Kidney (tissue), 14 donors: Measurements from ENCODE around the gene RGS1. TPM values are rescaled to one million over a fixed set of nuclear protein-coding genes. Genes with fewer than 3 reads are reported as not detected.
"Not testable (repeated sequence)": the region's sequence is repeated elsewhere in the genome, so short reads cannot be mapped to it uniquely, and the experiment has no call there.

Experiments
- DNase-seq, 5 donors: peaks; one replicate each; pipeline ENCODE4 v3.0.0-alpha.2; 2013 to 2020
- FAIRE-seq: peaks from 2 replicates; lab custom pipeline; 2012; peaks lifted over from hg19 to GRCh38; lab: Jason Lieb, UNC
- H3K27ac ChIP-seq, 2 donors: one replicate each; pipeline ENCODE4 v1.7.0; 2013; ENCODE audit warnings: low read depth in 2 of 2, low read length in 2 of 2, inconsistent platforms in 1 of 2
- H3K27me3 ChIP-seq: one replicate; pipeline ENCODE4 v1.7.1; 2013; ENCODE audit warnings: low read length, inconsistent platforms; ENCODE audit not compliant: control insufficient read depth, insufficient read depth
- H3K36me3 ChIP-seq, 3 donors: one replicate each; pipeline versions ENCODE4 v1.7.0 to v1.7.1; 2013; ENCODE audit warnings: low read length in 3 of 3, control low read depth in 1 of 3, inconsistent platforms in 1 of 3; ENCODE audit not compliant: insufficient read depth in 3 of 3, control insufficient read depth in 2 of 3
- H3K4me1 ChIP-seq, 3 donors: one replicate each; pipeline versions ENCODE4 v1.7.0 to v1.7.1; 2013; ENCODE audit warnings: low read length in 3 of 3, inconsistent platforms in 1 of 3, low read depth in 1 of 3; ENCODE audit not compliant: control insufficient read depth in 2 of 3, insufficient read depth in 2 of 3
- H3K4me3 ChIP-seq, 3 donors: one replicate each; pipeline versions ENCODE4 v1.7.0 to v1.8.1; 2013; ENCODE audit warnings: low read length in 3 of 3, control low read depth in 1 of 3, inconsistent platforms in 1 of 3
- H3K9ac ChIP-seq, 3 donors: one replicate each; pipeline versions ENCODE4 v1.7.0 to v1.7.1; 2013; ENCODE audit warnings: low read length in 3 of 3, control low read depth in 1 of 3, inconsistent platforms in 1 of 3
- H3K9me3 ChIP-seq, 3 donors: one replicate each; pipeline versions ENCODE4 v1.7.0 to v1.7.1; 2013; ENCODE audit warnings: low read length in 3 of 3, control low read depth in 1 of 3, inconsistent platforms in 1 of 3; ENCODE audit not compliant: control insufficient read depth in 2 of 3, insufficient read depth in 1 of 3
- intact Hi-C: fragments of 100-400 bp; cut with DNase I; formaldehyde crosslinking; loops from one replicate; pipeline ENCODE4 v1.11.1; 2022
- polyA plus RNA-seq: library from polyadenylated mRNA; stranded (reverse); fragments of 350-450 nt; fragmentation: Illumina TruSeq; extraction: RNeasy Lipid Tissue Mini Kit (QIAGEN cat#74804); gene quantifications from one replicate; pipeline ENCODE4 v1.2.3, GENCODE V29; 2014; ENCODE audit warnings: low read depth, low replicate concordance; ENCODE audit not compliant: insufficient read depth
- total RNA-seq: library from RNA; stranded (reverse); fragmentation: NEBNext Ultra II Directional; extraction: Animal tissue kit (Norgen Biotek cat#: 25700); gene quantifications from one replicate; pipeline ENCODE4 v1.2.1, GENCODE V29; 2021
- TF ChIP-seq, protein P1 (sequence below): IDR thresholded peaks from 3 replicates; pipeline ENCODE4 v1.5.1; 2012; ENCODE audit warnings: mild to moderate bottlenecking, moderate library complexity, borderline replicate concordance; ENCODE audit not compliant: insufficient read depth; ENCODE audit errors: extremely low read depth
- donor health status: control.
- donor health status: control.
- donor health status: control.
- donor health status: control.
- donor health status: control.
- donor health status: DM: yes; HTN: yes; CAD: no.
- donor health status: Normal renal cell carcinoma (clear cell type).

The RGS1 gene
- total and polyA plus RNA-seq, 2 donors from 2014 or later: 5.0 to 50.2 TPM

DNA sequence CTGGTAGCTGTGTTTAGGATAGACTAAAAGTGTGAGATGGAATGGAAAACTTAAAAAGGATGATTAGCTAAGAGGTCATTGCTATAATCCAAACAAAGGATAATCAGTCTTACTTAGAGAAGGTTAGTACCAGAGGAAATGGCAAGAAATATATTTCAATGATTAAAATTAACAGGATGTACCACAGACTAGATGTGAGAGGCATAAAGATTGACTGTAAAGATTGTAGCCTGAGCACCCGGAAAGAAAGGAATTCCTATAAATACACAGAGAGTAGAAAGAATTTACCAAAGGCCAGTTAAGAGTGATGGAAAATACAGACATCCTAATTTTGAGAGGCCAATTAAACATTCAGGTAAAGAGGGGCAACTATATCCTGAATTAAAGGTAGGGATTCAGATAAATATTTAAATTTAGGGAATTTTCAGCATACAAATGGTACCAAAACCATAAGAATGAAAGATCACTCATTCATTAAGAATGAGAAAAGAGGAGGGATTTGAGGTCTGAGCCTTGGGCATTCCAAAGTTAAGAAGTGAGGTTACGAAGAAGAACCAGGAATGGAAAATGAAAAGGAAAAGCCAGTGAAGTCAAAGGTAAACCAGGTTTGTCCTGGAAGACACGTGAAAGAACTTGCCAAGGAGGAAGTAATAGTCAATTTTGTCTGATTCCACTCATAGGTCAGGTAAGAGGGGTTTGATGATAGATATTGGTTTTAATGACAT is 46.4 kb upstream of the RGS1 start:
- intact Hi-C loops: no loop called here
- DNase-seq: no peak
- H3K9me3 ChIP-seq: no peaks in the 10 kb centered on the region
- no peak overlapping the region for H3K9ac ChIP-seq
- no peaks in the 10 kb centered on the region for H3K36me3 ChIP-seq
- H3K27me3 ChIP-seq: no peaks in the 10 kb centered on the region
- H3K4me3 ChIP-seq: no peak overlapping the region
- H3K27ac ChIP-seq: no peak overlapping the region
- TF ChIP-seq, protein P1, sequence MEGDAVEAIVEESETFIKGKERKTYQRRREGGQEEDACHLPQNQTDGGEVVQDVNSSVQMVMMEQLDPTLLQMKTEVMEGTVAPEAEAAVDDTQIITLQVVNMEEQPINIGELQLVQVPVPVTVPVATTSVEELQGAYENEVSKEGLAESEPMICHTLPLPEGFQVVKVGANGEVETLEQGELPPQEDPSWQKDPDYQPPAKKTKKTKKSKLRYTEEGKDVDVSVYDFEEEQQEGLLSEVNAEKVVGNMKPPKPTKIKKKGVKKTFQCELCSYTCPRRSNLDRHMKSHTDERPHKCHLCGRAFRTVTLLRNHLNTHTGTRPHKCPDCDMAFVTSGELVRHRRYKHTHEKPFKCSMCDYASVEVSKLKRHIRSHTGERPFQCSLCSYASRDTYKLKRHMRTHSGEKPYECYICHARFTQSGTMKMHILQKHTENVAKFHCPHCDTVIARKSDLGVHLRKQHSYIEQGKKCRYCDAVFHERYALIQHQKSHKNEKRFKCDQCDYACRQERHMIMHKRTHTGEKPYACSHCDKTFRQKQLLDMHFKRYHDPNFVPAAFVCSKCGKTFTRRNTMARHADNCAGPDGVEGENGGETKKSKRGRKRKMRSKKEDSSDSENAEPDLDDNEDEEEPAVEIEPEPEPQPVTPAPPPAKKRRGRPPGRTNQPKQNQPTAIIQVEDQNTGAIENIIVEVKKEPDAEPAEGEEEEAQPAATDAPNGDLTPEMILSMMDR: no peak
- FAIRE-seq: no peak
- no peaks in the 10 kb centered on the region for H3K4me1 ChIP-seq

DNA sequence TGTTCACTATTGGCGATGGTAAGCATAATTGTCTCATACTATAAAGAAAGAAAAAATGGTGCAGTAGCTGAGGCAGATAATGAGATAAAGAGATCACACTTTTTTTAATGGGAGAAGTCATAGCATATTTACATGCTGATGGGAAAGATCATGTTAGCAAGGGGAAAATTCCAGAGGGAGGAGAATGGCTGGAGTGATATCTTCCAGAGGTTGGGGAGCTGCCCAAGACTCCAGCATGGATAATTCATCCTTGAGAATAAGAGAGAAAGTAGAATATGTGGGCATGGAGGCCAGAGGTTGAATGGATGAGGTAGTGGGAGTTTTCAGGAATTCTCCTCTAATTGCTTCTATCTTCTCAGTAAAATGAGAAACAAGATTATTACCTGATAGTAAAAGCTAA is 45.8 kb upstream of the RGS1 start:
- FAIRE-seq (no peak), DNase-seq (no peak)
- Histone ChIP-seq H3K4me1 (no peaks in the 10 kb centered on the region), H3K36me3 (no peaks in the 10 kb centered on the region), H3K4me3 (no peak overlapping the region), H3K9me3 (no peaks in the 10 kb centered on the region), H3K27ac (no peak overlapping the region), H3K9ac (no peak overlapping the region), H3K27me3 (no peaks in the 10 kb centered on the region)
- intact Hi-C loops: no loop called here
- TF ChIP-seq, protein P1: no peak

DNA sequence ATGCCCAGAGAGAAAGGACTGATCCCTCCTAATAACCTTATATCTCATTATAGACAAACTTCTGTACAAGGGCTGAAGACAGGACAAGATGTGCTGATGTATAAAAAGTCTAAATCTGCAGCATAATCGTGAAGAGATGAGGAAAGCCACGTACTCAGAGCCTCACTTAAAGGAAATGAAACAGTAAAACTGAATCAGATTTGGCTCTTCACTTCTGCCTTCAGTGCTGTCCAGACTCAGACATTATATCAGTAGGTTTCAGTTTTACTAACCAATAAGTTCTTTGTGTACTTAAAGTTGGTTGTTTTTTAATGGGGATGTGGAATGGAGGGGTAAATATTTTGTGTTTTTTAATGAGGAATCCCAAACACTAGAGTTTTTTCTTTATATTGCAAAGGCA is 45.3 kb upstream of the RGS1 start:
- intact Hi-C loops: no loop called here
- no peak for DNase-seq
- no peak for FAIRE-seq

DNA sequence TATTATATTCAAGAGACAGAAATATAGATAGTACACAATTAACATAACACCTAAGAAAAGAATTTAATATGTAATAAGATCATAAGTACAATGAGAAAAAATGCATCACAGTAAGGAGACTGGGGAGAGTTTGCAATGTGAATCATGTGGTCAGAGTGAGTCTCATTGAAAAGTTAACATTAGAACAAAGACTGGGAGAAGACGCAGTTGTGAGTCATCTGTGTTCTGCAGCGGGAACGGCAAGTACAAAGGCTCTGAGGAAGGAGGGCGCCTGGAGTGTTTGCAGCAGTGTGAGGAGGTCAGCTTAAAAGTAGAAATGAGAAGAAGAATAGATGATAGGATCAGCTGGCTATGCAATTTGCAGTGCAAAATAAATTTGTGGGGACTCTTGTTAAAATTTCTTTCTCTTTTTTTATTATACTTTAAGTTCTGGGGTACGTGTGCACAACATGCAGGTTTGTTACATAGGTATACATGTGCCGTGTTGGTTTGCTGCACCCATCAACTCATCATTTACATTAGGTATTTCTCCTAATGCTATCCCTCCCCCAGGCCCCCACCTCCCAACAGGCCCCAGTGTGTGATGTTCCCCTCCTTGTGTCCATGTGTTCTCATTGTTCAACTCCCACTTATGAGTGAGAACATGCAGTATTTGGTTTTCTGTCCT is 44.4 kb upstream of the RGS1 start:
- H3K27me3 ChIP-seq, H3K4me1 ChIP-seq, H3K4me3 ChIP-seq, H3K36me3 ChIP-seq, intact Hi-C loops, H3K9me3 ChIP-seq, DNase-seq, H3K9ac ChIP-seq, H3K27ac ChIP-seq, FAIRE-seq: not testable (repeated sequence)

More for the DNA sequence above, 45.3 kb upstream of the RGS1 start:
- no peak overlapping the region for H3K9ac ChIP-seq
- H3K9me3 ChIP-seq: no peaks in the 10 kb centered on the region
- TF ChIP-seq, protein P1: no peak
- H3K4me1 ChIP-seq: no peaks in the 10 kb centered on the region
- H3K4me3 ChIP-seq: no peak overlapping the region
- H3K36me3 ChIP-seq: no peaks in the 10 kb centered on the region
- no peak overlapping the region for H3K27ac ChIP-seq
- H3K27me3 ChIP-seq: no peaks in the 10 kb centered on the region
